Right lung (tissue), 10 donors: Measurements from ENCODE around the gene SUPT6H. TPM values are rescaled to one million over a fixed set of nuclear protein-coding genes. Genes with fewer than 3 reads are reported as not detected.

Experiments
- DNase-seq, 2 donors: peaks; one replicate each; pipeline ENCODE4 v3.0.0-alpha.2; 2013
- long read RNA-seq, 8 donors: transcript quantifications; one replicate each; lab custom pipeline, GENCODE V29; 2026
- polyA plus RNA-seq, 5 donors: library from polyadenylated mRNA; unstranded; fragments of 120-200 nt; gene quantifications; one replicate each; pipeline versions ENCODE4 v1.2.1 to v1.2.3, GENCODE V29; 2013; ENCODE audit warnings: inconsistent platforms in 1 of 5, low replicate concordance in 1 of 5; ENCODE audit not compliant: insufficient read length in 5 of 5, insufficient read depth in 1 of 5

The SUPT6H gene
- polyA plus RNA-seq: 10 to 100 TPM; 60.3 to 74.7 (median 66.8) TPM
- long read RNA-seq, donor 1, partial matches to known transcripts: 27 of 49 reads
- long read RNA-seq, donor 1, other reads (novel, unspliced or antisense): 19 of 49 reads
- long read RNA-seq, donor 2, full-length matches to known transcripts: 3 of 204 reads
- long read RNA-seq, donor 2, partial matches to known transcripts: 133 of 204 reads
- long read RNA-seq, donor 2, other reads (novel, unspliced or antisense): 68 of 204 reads
- long read RNA-seq, donor 3, partial matches to known transcripts: 28 of 29 reads
- long read RNA-seq, donor 3, other reads (novel, unspliced or antisense): 0 of 29 reads
- long read RNA-seq, donor 4, partial matches to known transcripts: 5 of 5 reads
- long read RNA-seq, donor 4, other reads (novel, unspliced or antisense): 0 of 5 reads
- long read RNA-seq, donor 5, partial matches to known transcripts: 33 of 35 reads
- long read RNA-seq, donor 5, other reads (novel, unspliced or antisense): 0 of 35 reads
- long read RNA-seq, donor 6, partial matches to known transcripts: 8 of 8 reads
- long read RNA-seq, donor 6, other reads (novel, unspliced or antisense): 0 of 8 reads
- long read RNA-seq, donor 7, partial matches to known transcripts: 7 of 35 reads
- long read RNA-seq, donor 7, other reads (novel, unspliced or antisense): 28 of 35 reads
- long read RNA-seq, donor 8, partial matches to known transcripts: 5 of 5 reads
- long read RNA-seq, donor 8, other reads (novel, unspliced or antisense): 0 of 5 reads

- DNase-seq: peak; percentile 91 to 93
Measured at GRCh38 chr17:28661635-28662526, at the start of gene SUPT6H, which contains the start of gene SDF2. TSS of gene SUPT6H (plus strand) at chr17:28662205. CDS start at chr17:28673402, 11,197 bp downstream. TSS of gene SDF2 (minus strand) at chr17:28661906. CDS start at chr17:28661876, 30 bp downstream.

DNA sequence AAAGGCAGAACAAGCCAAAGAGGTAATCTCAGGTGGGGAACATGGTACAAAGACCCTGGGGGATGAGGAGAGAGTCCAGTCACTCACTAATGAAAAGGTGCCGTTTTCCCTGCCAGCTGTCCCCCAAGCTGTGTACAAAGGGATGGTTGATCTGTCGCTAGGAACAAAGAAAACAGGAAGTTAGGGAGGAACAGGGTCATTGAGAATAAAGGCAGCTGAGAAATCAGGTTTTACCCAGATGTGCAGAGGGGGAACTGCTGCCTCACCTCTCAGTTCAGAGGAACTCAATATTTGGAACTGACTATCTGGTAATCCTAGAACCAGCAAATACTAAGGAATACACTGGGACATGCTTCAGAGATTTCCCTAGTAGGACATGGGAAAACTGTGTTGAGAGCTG lies 49.5 kb upstream of the SUPT6H start:
- no peak for DNase-seq

- peak in 1 of 2 donors; percentile 28 for DNase-seq
Measured at GRCh38 chr17:28612936-28613872, 48.8 kb upstream of the SUPT6H start.

DNA sequence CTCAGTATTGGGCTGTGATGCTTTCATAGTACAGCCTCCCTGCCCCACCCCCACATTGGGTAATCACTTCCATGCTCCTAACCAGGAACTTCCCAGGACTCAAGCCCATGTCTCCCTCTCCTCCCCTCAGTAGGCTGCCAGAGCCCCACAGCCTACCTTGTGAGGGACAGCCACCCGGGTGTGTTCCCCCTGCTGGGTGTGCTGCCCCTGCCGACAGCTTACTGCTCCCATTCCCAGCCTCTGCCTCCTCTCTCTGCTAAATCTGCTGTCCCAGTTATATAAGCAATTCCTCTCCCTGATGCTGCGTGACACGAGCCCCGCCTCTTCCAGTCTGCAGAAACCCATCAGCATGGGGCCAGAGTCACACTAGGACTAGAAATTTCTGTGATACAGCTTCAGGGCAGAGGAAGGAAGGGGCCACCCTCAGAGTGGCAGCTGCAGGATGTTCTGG lies 48.0 kb upstream of the SUPT6H start, which contains the start of gene RSKR:
Gene RSKR (minus strand): TSS at position 255 of the 451 bp plus-strand sequence. CDS start 24 bp downstream, at position 231.
- DNase-seq: no peak

DNA sequence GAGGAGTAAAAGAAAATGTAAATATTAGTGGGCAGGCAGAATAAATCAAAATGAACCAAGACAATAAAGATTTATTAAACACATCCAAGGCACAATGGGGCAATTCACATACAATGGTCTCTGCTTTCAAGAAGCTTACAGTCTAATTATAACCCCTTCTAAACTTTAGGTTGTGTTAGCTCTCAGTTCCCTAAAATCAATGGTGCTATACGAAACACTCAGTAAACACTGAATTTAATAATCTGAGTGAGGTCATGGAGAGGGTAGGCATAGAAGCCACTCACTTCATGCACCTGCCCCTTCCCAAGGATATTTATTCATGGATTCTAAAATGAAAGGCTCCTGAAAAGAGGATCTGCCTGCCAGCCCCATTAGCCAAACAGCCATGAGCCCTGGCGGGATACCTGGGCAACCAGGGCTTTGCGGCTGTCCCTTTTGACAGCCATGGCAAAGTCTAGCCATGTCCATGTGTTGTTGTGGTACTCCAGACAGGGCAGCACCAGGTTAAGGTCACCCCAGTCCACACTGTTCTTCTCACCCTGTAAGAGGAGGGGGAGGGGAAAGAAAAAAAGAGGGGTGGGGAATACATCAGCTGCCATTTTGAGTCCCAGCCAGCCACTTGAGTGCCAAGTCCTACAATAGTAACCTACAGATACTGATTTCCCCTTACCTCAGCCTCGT lies 46.6 kb upstream of the SUPT6H start:
- no peak for DNase-seq

GRCh38 chr17:28616281-28616680 lies 45.7 kb upstream of the SUPT6H start:
- DNase-seq: no peak

GRCh38 chr17:28618464-28618863 lies 43.5 kb upstream of the SUPT6H start:
- no peak for DNase-seq

GRCh38 chr17:28620010-28620409 lies 42.0 kb upstream of the SUPT6H start:
- no peak for DNase-seq

DNA sequence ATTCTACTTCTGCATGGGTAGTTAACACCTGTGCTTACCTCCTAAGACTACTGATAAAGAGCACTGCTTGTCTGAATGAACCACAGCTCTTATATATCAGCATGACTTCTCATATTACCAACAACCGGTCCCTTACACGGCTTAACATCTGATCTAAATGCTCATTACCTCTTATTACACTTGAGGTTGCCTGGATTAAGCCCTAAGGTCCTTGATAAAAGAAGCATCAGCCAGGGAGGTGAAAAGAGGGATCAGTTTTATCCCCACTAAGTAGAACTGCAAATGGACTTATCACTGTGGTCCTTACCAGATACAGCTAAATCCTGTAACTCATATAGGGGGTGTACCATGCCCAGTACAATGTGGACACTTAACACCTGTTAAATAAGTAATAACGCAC lies 39.8 kb upstream of the SUPT6H start:
- DNase-seq: no peak

- no peak for DNase-seq
Measured at GRCh38 chr17:28623696-28624095, 38.3 kb upstream of the SUPT6H start.

- DNase-seq: no peak
Measured at GRCh38 chr17:28624148-28624547, 37.9 kb upstream of the SUPT6H start.

DNA sequence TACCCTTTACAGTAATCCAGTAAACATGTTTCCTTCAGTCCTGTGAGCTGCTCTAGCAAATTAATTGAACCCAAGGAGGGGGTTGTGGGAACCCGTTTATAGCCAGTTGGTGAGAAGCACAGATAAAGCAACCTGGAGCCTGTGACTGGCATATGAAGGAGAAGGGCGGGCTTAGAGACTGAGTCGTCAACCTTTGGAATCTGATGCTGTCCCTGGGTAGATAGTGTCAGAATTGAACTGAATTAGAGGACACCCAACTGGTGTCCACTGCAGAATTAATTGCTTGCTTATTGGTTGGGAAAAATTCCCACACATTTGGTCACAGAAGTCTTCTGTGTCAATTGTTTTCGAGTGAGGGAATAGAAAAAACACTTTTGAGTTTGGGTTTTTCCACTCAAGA lies 35.2 kb upstream of the SUPT6H start:
- no peak for DNase-seq

- DNase-seq: no peak
Measured at GRCh38 chr17:28634206-28634865, 27.7 kb upstream of the SUPT6H start.

DNA sequence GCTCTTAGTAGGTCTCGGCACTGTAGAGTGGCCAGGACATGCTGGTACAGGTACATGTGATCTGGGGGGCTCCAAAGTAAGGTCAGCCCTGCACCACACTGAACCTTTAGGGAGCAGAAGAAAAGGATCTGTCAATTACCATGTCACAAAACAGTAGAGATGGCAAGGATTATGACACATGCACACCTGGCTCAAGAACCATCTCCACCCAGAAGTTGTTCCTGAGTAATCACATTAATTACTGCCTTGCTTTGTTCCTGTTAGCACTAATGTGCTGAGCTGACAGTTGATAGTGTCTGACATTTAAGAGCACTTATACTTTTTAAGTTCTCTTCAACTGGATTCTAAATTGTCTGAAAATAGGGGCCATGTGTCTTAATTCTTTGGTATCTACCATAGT lies 26.5 kb upstream of the SUPT6H start:
- DNase-seq: no peak

DNA sequence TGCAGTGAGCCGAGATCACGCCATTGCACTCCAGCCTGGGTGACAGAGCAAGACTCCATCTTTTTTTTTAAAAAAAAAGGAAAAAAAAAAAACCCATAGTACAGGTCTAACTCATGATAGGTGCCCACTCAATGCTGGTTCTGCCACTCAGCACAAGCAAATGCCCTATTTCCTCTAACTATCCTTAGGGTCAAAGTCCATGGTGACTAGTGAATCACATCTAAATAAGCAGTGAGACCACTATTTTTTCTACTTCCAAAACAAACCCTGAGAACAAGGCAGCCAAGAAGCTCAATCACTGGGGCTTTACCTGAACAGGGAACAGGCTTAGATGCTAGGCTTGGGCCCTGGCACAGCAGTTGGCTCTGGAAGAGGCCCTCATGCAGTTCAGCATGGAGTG lies 20.4 kb upstream of the SUPT6H start:
- DNase-seq: no peak

- DNase-seq: no peak
Measured at GRCh38 chr17:28643983-28644786, 17.8 kb upstream of the SUPT6H start.

- peak; percentile 94 to 95 for DNase-seq
Measured at GRCh38 chr17:28644787-28645575, 17.0 kb upstream of the SUPT6H start, which contains the start of gene BLTP2. TSS of gene BLTP2 (minus strand) at chr17:28645158. CDS start at chr17:28645056, 102 bp downstream.
